HL-60/S4 (cell line): ENCODE results near the gene RGMA.

Source experiments
- in situ Hi-C: fragments of 300-500 bp; cut with MboI; formaldehyde crosslinking; loops from 2 replicates; pipeline ENCODE4 v1.14.3; 2022; ENCODE audit warnings: low sequenced_read_pairs

RGMA gene

DNA sequence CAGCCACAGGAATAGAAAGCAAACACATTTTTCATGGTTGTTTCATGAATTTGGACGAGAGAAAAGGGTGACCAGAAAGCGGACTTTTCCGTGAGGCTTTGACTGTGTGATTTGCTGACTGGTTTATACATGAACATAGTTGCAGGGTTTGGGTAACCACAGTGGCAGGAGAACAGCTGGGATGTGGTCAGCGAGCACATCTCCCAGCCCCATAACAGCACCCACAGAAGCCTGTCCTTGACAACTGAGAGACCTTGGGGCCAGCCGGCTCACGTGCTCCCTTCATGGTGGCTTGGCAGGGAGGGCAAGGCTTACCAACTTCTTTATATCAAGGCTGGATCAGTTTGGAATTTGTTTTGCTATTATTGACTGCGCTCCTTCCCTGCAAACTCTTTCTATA lies 13.2 kb upstream of the RGMA start:
- in situ Hi-C loops, result no loop called here

DNA sequence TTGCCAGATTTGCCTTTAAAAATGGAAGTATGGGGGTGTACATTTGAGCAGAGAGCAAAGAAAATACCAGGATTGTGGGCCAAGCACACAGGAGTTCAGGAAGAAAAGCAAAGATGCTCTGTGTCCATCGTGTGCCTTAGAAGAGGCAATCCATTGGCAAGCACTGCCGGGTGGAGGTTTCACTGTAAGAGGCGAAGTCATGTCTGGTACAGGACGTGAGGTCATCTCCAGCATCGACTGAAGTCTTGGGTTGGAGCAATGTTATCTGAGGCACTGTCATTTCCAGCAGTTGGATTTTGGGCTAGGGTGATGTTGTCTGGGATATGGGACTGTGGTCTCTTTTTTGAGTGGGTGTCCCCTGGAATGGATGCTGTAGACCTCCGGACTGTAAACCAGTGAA lies 4.8 kb upstream of the RGMA start:
- in situ Hi-C loops, result no loop called here

DNA sequence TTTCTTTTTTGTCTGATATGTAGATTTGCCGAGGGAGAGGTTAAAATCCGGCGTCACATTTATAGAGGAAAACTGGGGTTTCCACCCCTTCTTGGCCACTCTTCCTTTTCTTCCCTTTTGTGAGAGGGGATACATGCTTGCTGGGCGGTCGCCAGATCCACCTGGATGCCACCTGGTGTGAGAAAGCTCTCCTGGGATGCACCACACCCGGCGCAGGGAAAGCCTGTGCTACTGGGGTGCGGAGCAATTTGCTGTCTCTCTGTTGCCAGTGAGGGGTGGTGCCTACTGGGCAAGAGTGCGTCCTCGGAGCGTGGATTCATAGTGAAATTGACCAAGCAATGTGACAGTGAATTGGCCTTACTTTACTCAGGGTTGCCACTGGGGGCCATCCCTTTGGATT lies 2.5 kb upstream of the RGMA start:
- in situ Hi-C loops, result no loop called here

DNA sequence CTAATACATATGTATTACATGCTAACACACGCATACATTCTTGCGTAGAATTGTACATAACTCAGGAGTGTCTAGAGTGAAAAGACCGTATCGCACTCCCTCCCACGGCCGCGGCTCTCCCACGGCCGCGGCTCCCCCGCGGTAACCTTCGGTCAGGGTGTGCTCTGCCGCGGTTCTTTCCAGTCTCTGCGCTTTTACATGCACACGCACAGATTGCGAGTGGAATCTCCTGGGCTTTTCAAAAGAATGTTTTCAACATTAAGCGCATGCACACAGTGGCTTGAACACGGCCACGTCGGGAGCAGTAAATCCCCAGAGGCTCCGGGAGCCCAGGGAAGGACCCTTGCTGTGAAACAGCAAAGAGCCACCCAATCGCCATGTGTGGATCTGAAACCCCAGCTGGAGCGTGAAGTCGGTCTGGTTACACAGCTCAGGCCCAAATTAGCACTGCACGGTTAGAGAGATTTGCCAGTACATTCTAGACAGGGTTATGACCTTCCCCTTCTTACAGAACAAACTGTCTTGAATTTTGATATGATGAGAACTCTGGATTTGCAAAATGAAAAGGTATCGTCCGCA lies 805 bp upstream of the RGMA start:
- in situ Hi-C loops, result no loop called here

DNA sequence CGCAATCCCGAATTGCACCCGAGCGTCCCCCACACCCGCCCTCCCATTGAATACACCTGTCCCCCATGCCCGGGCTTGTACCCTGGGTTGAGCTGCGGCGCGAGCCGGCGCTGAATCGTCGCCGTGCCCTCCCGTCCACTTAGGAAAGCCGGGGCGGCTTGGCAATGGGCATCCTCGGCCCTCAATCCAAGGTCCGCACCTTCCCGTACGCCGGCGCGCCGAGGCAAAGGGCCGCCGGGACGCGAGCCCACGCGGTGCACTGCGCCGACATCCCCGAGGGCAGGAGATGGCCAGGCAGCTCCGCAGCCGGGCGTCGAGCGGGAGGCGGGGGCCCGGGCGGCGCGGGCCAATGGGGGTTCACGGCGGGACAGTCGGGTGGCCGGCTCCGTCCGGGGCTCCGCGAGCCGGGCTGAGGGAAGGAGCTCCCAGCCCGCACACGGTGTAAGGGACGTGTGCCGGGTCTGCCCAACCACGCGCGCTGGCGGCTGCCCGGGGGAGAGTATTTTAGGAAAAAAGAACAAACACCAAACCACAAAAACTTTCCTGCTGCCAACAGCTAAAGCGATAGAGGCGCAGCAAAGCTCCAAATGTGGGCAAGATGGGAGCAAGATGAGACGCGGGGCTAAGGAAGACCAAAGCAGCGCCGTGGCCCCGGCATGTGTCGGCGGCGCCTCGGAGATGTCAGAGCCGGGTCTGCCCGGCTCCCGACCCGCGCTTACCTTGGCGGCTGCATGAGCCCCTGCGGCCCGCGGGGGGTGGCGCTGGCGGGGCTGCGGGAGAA lies 621 bp downstream of the RGMA start:
- in situ Hi-C loops, result no loop called here

DNA sequence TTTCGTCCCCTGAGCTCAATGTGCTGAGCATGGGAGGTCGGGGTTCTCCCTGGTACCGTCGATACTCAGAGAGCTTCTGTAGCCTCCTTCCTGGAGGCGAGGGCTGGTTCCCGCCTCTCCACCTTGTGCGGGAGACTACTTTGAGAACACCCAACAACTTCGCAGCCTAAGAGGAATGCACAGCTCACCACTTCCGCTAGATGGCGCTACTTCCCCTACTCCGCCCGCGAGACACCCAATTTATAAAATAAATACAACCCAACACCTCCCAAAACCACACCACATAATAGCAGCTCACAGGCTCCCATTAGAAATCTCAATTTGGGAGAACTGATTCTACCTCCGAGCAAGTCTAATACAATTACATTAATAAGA lies 1.2 kb downstream of the RGMA start:
- in situ Hi-C loops, result no loop called here

DNA sequence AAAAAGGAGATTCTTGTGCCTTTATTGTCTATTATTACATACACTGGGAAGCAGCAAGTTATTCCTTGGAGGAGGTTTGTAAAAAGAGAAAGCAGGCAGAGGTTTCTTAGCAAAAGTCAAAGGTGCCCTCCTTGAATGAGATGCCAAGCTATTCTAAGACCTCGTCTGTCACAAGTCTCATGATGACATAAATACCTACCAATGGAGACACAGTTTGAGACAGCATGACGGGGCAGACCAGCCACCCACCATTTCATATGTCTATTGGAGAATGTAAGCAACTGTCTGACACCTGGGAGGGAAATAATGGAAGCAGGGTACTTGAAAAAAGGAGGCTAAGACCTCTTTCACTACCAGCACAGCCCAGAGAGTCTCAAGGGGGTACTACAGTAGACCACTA lies 2.2 kb downstream of the RGMA start:
- in situ Hi-C loops, result no loop called here

DNA sequence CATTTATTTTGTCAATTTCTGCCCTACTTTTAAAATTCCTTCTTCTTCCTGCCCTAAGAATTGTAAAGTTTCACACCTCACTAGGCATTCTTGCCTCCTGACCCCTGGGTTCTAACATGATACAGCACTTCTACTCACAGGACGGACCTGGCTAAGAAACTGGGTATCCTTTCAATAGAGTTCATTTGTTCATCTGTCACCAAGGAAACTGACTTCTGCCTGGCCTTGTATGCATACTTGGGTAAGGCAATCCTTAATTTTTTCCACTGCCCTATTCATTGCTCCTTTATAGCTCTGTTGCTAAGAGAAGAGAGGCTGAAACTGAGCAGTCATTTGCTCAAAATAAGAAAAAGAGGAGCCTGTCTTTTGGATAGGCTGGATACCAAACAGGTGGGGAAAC lies 3.3 kb downstream of the RGMA start:
- in situ Hi-C loops, result no loop called here

DNA sequence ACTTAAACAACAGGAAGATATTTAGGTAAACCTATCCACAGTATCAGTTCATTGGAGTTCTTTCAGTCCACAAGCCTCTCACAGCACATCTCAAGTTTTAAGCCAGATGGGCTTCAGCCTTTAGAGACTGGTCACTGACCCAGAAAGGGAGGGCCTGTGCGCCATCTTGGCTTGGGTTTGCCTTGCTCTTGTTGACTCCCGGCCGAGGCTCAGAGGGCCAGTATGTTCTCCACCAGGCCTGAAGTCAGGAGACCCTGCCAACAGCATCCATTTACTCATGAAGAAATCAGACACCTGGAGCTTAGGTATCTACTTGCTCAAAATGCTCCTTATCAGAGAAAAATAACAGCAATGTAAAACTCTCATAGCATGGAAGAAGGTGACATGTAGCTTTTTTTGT lies 6.2 kb downstream of the RGMA start:
- in situ Hi-C loops, result no loop called here

DNA sequence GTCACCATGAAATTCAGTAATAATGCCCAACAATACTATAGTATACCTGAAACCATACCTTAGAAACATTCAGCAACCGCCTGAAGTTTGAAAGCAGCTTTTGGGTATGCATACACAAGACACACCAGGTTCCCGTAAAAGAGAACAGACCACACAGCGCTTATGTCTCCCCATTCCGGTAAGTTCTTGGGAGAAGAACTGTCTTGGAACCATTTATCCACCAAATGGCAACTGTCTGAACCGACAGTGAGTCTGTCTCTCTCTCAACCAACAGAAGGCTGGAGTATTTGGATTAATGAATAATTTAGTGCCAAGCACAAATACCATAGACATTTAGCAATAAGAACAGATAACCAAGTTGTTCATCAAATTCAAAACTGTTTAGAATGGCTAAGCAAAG lies 7.6 kb downstream of the RGMA start:
- in situ Hi-C loops, result no loop called here

DNA sequence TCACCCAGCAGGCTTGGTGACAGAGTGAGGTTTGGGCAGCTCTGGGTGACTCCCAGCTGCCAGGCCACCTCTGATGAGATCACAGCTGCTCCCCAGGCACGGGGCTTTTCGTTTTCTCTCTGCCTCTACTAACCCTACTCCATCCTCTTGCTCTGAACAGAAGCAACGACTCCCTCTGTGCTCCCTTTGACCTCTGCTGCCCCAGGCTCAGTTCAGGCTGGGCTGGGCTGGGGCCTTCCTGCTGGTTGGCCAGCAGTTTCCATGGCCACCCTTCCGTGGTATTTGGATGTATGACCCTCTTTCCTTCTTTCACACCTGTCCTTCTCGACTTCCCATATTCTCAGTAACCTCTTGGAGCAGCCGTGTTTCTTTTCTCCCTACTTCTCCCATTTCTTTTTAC lies 8.6 kb downstream of the RGMA start:
- in situ Hi-C loops, result no loop called here

DNA sequence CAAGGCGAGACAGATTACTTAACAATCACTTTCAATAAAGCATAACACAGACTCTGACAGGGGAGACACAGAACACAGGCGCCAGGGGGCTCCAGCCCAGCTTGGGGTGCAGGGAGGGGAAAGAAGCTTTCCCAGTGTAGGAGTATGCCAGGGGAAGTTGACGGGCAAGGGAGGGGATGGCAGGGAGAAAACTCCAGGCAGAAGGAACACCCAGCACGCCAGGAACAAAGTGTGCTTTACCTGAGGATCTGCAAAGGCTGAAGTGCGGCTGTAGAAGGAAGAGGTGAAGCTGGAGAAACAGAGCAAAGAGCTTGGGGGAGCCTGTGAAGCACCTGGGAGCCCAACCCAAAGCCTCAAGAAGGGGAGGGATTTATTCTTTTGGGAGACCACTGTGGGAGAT lies 12.1 kb downstream of the RGMA start:
- in situ Hi-C loops, result no loop called here

DNA sequence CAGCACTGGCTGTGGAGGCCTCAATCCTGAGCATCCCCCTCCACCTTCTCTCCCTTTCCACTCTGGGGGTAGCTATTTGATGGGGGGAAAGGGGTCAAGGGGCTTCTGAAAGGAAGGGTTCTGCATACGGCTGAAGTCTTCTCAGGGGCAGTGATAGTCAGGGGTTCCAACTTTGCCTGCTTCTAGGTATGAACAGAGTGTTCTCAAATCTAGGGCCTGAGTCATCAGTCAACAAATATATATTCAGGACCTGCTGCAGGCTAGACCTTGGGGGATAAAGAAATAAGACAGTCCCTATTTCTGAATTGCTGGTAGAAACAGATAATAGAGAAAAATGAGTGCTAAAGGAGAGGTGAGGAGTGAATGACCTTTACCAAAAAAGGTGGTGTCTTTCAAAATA lies 12.8 kb downstream of the RGMA start:
- in situ Hi-C loops, result no loop called here

DNA sequence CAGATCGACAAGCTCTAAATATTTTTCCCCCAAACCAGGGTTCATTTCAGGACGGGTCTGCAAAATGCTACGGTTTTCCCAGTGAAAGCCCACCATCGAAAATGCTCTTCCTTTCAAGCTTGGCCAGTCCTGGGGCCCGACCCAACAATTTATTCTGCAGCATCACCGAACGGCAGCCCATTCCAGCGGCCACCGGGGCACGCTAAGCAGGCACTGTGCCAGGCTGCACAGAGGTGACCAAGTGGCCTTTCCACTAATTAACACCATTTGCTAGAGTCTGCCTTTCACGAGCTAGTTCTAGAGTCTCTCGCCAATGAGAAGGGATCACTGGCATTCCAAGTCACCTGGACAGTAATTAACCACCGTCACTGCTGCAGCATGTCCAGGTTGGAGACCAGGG lies 14.4 kb downstream of the RGMA start:
- in situ Hi-C loops, result no loop called here

DNA sequence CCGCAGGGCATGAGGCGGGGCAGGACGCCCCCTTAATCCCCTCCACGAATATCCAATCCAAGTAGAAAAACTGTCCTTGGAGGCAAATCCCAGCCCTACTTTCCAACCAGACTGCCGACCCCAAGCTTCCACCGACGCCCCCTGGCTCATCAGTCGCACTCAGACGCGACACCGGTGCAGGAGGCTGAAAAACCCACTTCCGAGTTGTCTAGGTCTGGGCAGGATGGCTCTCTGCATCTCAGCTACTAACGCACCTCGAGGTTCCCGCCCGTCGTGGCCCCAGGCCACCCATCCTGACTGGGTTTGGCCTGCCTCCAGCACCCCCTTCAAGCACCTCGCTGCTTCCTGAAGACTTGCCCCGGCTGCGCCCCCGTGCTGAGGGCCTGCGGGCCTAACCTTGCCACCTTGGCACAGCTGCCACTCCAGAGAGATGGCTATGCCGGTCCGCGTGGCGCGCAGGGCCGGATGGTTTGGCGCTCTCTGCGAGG lies 15.5 kb downstream of the RGMA start:
- in situ Hi-C loops, result no loop called here

DNA sequence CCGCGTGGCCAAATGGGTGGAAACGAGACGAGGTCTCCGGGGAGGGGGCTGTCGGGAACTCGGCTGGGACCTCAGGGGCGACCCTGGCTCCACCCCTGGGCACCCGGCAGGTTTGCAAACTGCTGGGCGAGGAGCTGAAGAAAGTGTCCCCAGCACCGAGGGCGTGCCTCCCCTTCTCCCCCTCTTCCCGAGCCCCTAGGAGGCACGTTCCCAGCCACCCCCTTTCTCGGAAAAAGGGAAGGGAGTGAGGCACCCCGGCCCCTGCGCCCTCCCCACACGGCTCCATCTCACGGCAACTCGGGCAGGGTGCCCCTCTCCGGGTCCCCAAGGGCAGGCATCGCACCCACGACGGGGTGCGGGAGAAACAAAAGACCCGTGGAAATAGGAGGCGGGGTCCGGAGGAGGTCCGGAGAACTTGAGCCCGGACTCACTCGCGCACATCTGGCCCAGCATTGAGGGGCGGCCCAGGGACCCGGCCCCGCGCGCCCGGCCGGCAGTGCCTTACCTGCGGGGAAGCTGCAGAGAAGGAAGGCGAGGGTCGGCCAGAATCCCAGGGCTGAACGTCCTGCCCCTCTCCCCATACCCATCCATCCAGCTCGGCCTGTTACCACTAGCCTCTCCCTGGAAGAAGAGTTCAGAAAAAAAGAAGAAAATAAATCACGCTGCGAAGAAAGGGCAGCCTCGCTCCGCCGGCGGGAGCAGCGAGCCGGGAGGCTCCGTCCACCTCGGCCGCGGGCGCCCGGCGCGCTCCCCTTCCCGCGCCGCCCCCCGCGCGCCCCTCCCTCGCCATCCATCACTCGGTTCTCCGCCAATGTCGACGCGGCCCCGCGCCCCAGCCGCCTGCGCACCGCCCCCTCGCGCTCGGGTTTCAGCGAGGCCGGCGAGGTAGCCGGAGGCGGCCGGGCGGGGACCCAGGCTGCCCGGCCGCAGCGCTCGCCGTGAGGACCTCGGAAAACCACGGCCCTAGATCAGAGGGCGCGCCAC lies 16.3 kb downstream of the RGMA start:
- in situ Hi-C loops, result no loop called here

DNA sequence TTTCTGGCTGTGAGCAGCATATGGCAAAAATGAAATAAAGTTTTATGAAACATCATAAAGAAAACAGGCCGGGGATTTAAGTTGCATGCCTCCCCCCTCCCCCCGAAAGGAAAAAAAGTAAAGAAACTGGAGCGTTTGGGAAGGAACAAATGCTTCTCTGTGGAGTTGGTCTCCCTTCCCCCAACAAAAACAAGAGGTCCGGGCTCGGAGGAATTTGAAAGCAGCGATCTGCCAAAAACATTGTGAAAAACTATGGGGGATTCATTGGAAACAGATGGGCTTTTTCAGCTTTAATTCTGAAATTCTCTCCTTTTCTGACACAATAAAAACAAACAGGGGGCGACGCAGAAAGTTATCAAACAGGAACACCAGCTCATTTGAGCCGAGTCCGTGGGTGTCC lies 17.0 kb downstream of the RGMA start:
- in situ Hi-C loops, result no loop called here

DNA sequence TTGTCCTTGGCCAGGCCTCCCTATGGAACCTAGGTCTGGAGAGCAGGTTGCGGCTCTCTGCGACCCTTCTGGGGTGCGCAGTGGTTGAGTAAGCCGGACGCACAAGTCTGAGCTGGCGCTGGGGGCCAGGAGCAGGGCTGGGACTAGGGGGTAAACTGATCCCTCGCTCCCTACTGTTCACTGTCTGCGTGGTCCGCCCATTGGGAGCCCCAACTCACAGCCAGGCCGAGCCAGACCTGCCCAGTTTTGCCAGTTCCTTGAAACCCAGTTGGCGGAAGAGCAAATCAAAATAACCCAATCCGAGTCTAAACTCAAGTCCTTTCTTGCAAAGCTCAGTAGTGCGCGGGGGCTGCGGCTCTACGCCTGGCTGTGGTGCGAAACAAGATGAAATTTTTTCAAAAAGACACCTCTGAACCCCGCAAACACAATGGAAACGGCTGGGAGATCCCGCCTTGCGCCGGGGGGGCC lies 17.5 kb downstream of the RGMA start:
- in situ Hi-C loops, result no loop called here

DNA sequence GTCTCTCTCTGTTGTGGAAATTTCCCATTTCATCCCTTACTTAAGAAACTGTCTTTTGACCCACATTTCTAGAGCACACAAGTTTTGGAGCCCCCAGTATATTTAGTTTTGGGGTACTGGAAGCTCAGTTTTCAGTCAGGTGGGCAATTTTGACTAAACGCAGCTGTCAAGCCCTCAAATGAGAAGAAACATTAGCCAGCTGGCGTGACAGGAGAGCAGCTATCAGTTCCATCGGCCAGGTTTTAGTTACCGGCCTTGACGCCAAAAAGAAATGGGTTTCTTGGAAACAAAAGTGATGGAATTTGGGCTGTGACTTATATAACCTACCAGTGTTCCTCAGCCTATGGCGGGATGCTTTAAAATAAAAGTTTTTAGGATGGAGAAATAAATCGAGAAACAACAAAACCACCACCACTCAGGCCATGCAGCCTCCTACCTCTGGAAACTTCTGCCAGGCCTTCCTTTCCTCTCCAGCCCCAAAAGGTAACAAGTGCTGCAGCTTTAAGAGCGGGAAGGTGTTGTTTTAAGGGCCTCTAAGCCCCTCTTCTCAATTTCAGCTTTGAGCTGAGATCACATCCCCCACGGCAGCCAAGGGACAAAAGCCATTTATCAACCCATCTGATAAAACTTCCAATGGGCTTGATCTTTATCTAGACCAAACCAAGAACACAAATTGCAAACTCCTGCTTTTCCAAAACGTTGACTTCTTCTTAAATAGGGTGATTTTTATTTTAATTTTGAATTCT lies 18.3 kb downstream of the RGMA start:
- in situ Hi-C loops, result no loop called here

DNA sequence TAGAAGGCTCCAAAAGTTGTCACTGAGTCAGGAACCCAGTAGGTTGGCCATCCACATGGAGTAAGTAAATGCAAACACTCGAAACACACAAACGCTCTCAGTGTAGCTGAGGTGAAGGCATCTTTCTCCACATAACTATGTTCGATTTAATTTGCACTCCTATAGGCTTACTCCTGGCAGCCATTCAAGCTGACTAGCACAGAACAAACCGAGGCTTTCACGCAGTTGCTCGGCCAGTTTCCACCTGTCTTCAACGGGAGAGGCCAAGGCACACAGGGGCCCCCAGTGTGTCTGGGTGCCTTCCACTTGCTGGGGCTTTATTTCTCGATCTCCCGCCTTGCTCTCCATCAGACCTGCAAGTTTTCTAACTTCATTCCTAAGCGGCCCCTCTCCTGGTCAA lies 18.9 kb downstream of the RGMA start:
- in situ Hi-C loops, result no loop called here
